IMR-90 (cell line): ENCODE results near the gene RRP15. TPM values are rescaled to one million over a fixed set of nuclear protein-coding genes. Genes with fewer than 3 reads are reported as not detected.

Experiments used
- ATAC-seq: fragments of 200-7000 bp; cut with Tn5 transposase; 2 replicates; pipeline ENCODE4 v1.9.1; 2020; ENCODE audit warnings: low read depth, mild to moderate bottlenecking, moderate library complexity
- BruUV-seq: library from RNA; stranded (reverse); fragments of 400-500 nt; replicated peaks from 2 replicates; lab custom pipeline; 2021; lab: Mats Ljungman, UMichigan
- CTCF ChIA-PET: fragments of 300-600 bp; formaldehyde crosslinking; extraction: SDS; loops from one replicate; lab custom pipeline; 2021; ENCODE audit warnings: antibody characterized with exemption; lab: Yijun Ruan, JAX
- POLR2A ChIA-PET: fragments of 300-600 bp; sonication (Branson Sonifier 250); formaldehyde crosslinking; loops from one replicate; lab custom pipeline; 2022; ENCODE audit warnings: antibody characterized with exemption; ENCODE audit not compliant: unreplicated experiment; lab: Charles Lee
- DNase-seq: peaks from one replicate; pipeline ENCODE4 v3.0.0; 2013
- H2AFZ ChIP-seq: replicated peaks from 2 replicates; pipeline ENCODE3; 2013; ENCODE audit warnings: low read length, mild to moderate bottlenecking; ENCODE audit not compliant: poor library complexity
- H2AK5ac ChIP-seq: 2 replicates; pipeline ENCODE4 v1.6.1; 2013; ENCODE audit warnings: low read depth, low read length, inconsistent platforms
- H2AK9ac ChIP-seq: replicated peaks from 2 replicates; pipeline ENCODE3; 2013; ENCODE audit warnings: mild to moderate bottlenecking, low read depth, low read length, moderate library complexity; ENCODE audit not compliant: poor library complexity
- H2BK120ac ChIP-seq: 2 replicates; pipeline ENCODE4 v1.6.1; 2013; ENCODE audit warnings: low read depth, low read length, inconsistent platforms
- H2BK15ac ChIP-seq: 3 replicates; pipeline ENCODE4 v1.6.1; 2013; ENCODE audit warnings: low read depth, low read length, inconsistent platforms
- H2BK20ac ChIP-seq: 2 replicates; pipeline ENCODE4 v1.6.1; 2013; ENCODE audit warnings: low read depth, mild to moderate bottlenecking, inconsistent platforms, low read length, moderate library complexity
- H2BK5ac ChIP-seq: 2 replicates; pipeline ENCODE4 v1.6.1; 2013; ENCODE audit warnings: mild to moderate bottlenecking, low read depth, low read length, inconsistent platforms; ENCODE audit not compliant: poor library complexity, severe bottlenecking
- H3K14ac ChIP-seq: replicated peaks from 2 replicates; pipeline ENCODE4 v1.6.1; 2013; ENCODE audit warnings: low read depth, low read length, inconsistent platforms
- H3K18ac ChIP-seq: 2 replicates; pipeline ENCODE4 v1.6.1; 2013; ENCODE audit warnings: low read depth, low read length, control low read depth
- H3K23ac ChIP-seq: 2 replicates; pipeline ENCODE4 v1.6.1; 2013; ENCODE audit warnings: low read depth, low read length, inconsistent platforms
- H3K27ac ChIP-seq: 2 replicates; pipeline ENCODE4 v1.5.1; 2013; ENCODE audit warnings: mild to moderate bottlenecking, control low read depth, low read length; ENCODE audit not compliant: insufficient read depth
- H3K27me3 ChIP-seq: 2 replicates; pipeline ENCODE4 v1.6.1; 2013; ENCODE audit warnings: low read length; ENCODE audit not compliant: control insufficient read depth, insufficient read depth
- H3K36me3 ChIP-seq: 2 replicates; pipeline ENCODE4 v1.6.1; 2013; ENCODE audit warnings: low read length, mixed read lengths; ENCODE audit not compliant: control insufficient read depth, insufficient read depth
- H3K4ac ChIP-seq: 2 replicates; pipeline ENCODE4 v1.6.1; 2013; ENCODE audit warnings: low read depth, low read length, inconsistent platforms
- H3K4me1 ChIP-seq: 2 replicates; pipeline ENCODE4 v1.6.1; 2013; ENCODE audit warnings: low read length, mixed read lengths; ENCODE audit not compliant: control insufficient read depth, insufficient read depth
- H3K4me2 ChIP-seq: 2 replicates; pipeline ENCODE4 v1.6.1; 2013; ENCODE audit warnings: low read depth, mild to moderate bottlenecking, control low read depth, low read length, moderate library complexity
- H3K4me3 ChIP-seq: 2 replicates; pipeline ENCODE4 v1.5.1; 2013; ENCODE audit warnings: low read depth, mild to moderate bottlenecking, control low read depth, low read length, moderate library complexity; ENCODE audit not compliant: insufficient read depth
- H3K56ac ChIP-seq: 2 replicates; pipeline ENCODE4 v1.6.1; 2013; ENCODE audit warnings: low read length, inconsistent platforms; ENCODE audit not compliant: insufficient read depth; ENCODE audit errors: extremely low read depth
- H3K79me1 ChIP-seq, 2 experiments: 2 replicates each; pipeline ENCODE4 v1.6.1; 2013; ENCODE audit warnings: low read length in 2 of 2, inconsistent platforms in 1 of 2, low read depth in 1 of 2
- H3K9ac ChIP-seq: 2 replicates; pipeline ENCODE4 v1.6.1; 2013; ENCODE audit warnings: low read depth, low read length, control low read depth
- H3K9me1 ChIP-seq: 2 replicates; pipeline ENCODE4 v1.6.1; 2013; ENCODE audit warnings: low read length, inconsistent platforms; ENCODE audit not compliant: insufficient read depth
- H3K9me3 ChIP-seq: 2 replicates; pipeline ENCODE4 v1.6.1; 2013; ENCODE audit warnings: low read length; ENCODE audit not compliant: control insufficient read depth, insufficient read depth
- H4K20me1 ChIP-seq: 2 replicates; pipeline ENCODE4 v1.6.1; 2013; ENCODE audit warnings: low read length, inconsistent platforms; ENCODE audit not compliant: insufficient read depth
- H4K5ac ChIP-seq: 2 replicates; pipeline ENCODE4 v1.6.1; 2013; ENCODE audit warnings: mild to moderate bottlenecking, low read depth, low read length, control low read depth
- H4K8ac ChIP-seq, 2 experiments: 2 replicates each; pipeline ENCODE4 v1.6.1; 2013; ENCODE audit warnings: low read depth in 2 of 2, low read length in 2 of 2, control low read depth in 1 of 2, inconsistent platforms in 1 of 2
- H4K91ac ChIP-seq: 2 replicates; pipeline ENCODE4 v1.6.1; 2013; ENCODE audit warnings: low read depth, low read length, inconsistent platforms; ENCODE audit not compliant: insufficient read depth
- BHLHE40 ChIP-seq: fragments of 150-350 bp; IDR thresholded peaks from 2 replicates; pipeline ENCODE4 v1.6.1; 2016; ENCODE audit warnings: mild to moderate bottlenecking, low read depth, low read length
- CEBPB ChIP-seq: IDR thresholded peaks from 2 replicates; pipeline ENCODE4 v1.6.1; 2012; ENCODE audit warnings: low read depth, low read length, improper control_type of control experiment
- CHD1 ChIP-seq: IDR thresholded peaks from 2 replicates; pipeline ENCODE4 v1.6.1; 2012; ENCODE audit warnings: low read depth, low read length, improper control_type of control experiment
- FOS ChIP-seq: fragments of 150-350 bp; IDR thresholded peaks from 2 replicates; pipeline ENCODE4 v1.6.1; 2016; ENCODE audit warnings: low read depth, low read length
- MAFK ChIP-seq: IDR thresholded peaks from 2 replicates; pipeline ENCODE4 v1.6.1; 2012; ENCODE audit warnings: low read depth, low read length, improper control_type of control experiment
- MAZ ChIP-seq: IDR thresholded peaks from 2 replicates; pipeline ENCODE4 v1.6.1; 2012; ENCODE audit warnings: low read depth, mild to moderate bottlenecking, low read length, improper control_type of control experiment, moderate library complexity, borderline replicate concordance
- MXI1 ChIP-seq: IDR thresholded peaks from 2 replicates; pipeline ENCODE4 v1.6.1; 2012; ENCODE audit warnings: low read depth, mild to moderate bottlenecking, low read length, moderate library complexity, borderline replicate concordance
- NFE2L2 ChIP-seq: fragments of 150-350 bp; IDR thresholded peaks from 2 replicates; pipeline ENCODE4 v1.6.1; 2016; ENCODE audit warnings: low read depth, mild to moderate bottlenecking, low read length
- POLR2A ChIP-seq: IDR thresholded peaks from 2 replicates; pipeline ENCODE4 v1.6.1; 2012; ENCODE audit warnings: mild to moderate bottlenecking, low read depth, low read length
- RAD21 ChIP-seq: IDR thresholded peaks from 2 replicates; pipeline ENCODE4 v1.6.1; 2012; ENCODE audit warnings: low read length, improper control_type of control experiment
- RCOR1 ChIP-seq: IDR thresholded peaks from 2 replicates; pipeline ENCODE4 v1.6.1; 2012; ENCODE audit warnings: mild to moderate bottlenecking, low read length, improper control_type of control experiment; ENCODE audit not compliant: insufficient replicate concordance
- RFX5 ChIP-seq: IDR thresholded peaks from 2 replicates; pipeline ENCODE4 v1.8.0; 2012; ENCODE audit warnings: low read depth, mild to moderate bottlenecking, low read length, moderate library complexity
- SMC3 ChIP-seq: fragments of 150-350 bp; IDR thresholded peaks from 2 replicates; pipeline ENCODE4 v1.6.1; 2016; ENCODE audit warnings: low read depth, mild to moderate bottlenecking, antibody characterized with exemption, low read length, moderate library complexity
- WGBS, 2 experiments: methylation state at CpG; one replicate each; pipeline versions ENCODE4 v1.1.5 to v1.1.7; 2013; ENCODE audit warnings: missing lambda C conversion rate in 2 of 2; ENCODE audit not compliant: insufficient read length in 1 of 2; ENCODE audit errors: extremely low coverage in 2 of 2; 5-methylcytosine and 5-hydroxymethylcytosine counted together
- dilution Hi-C: fragments of 300-500 bp; cut with HindIII; formaldehyde crosslinking; loops from one replicate; pipeline ENCODE4 v1.14.3; 2018; ENCODE audit warnings: low sequenced_read_pairs; ENCODE audit not compliant: unreplicated experiment
- in situ Hi-C: fragments of 300-500 bp; cut with MboI; formaldehyde crosslinking; loops from 3 replicates; pipeline ENCODE4 v1.14.3; 2019; ENCODE audit warnings: low sequenced_read_pairs, inconsistent platforms, mixed read lengths
- intact Hi-C: fragments of 100-400 bp; cut with micrococcal nuclease; formaldehyde crosslinking; loops from 2 replicates; pipeline ENCODE4 v1.10.0; 2022
- polyA plus RNA-seq, 3 experiments: library from polyadenylated mRNA; depleted of rRNA; stranded (reverse); fragments of >200 nt; gene quantifications; 2 replicates each; pipeline ENCODE4 v1.2.3, GENCODE V29; 2012; ENCODE audit warnings: low replicate concordance in 1 of 3
- total RNA-seq: library from RNA; depleted of rRNA; stranded (reverse); fragments of >200 nt; gene quantifications from 2 replicates; pipeline ENCODE4 v1.2.3, GENCODE V29; 2012
- TF ChIP-seq, protein P1 (sequence below): conservative IDR thresholded peaks from 2 replicates; pipeline ENCODE4 v1.5.1; 2012; ENCODE audit warnings: mild to moderate bottlenecking, low read depth, low read length, improper control_type of control experiment
- TF ChIP-seq, protein P2 (sequence below): fragments of 150-350 bp; IDR thresholded peaks from 2 replicates; pipeline ENCODE4 v1.6.1; 2017; ENCODE audit warnings: mild to moderate bottlenecking, antibody characterized with exemption, low read length, low read depth
- TF ChIP-seq, protein P3 (sequence below): fragments of 150-350 bp; IDR thresholded peaks from 2 replicates; pipeline ENCODE4 v1.6.1; 2016; ENCODE audit warnings: low read depth, mild to moderate bottlenecking, low read length, moderate library complexity, borderline replicate concordance

RRP15 gene
- total and polyA plus RNA-seq, 2 of the 4 experiments (the other 2 are of a cell fraction), result 3.1 to 4.1 TPM

DNA sequence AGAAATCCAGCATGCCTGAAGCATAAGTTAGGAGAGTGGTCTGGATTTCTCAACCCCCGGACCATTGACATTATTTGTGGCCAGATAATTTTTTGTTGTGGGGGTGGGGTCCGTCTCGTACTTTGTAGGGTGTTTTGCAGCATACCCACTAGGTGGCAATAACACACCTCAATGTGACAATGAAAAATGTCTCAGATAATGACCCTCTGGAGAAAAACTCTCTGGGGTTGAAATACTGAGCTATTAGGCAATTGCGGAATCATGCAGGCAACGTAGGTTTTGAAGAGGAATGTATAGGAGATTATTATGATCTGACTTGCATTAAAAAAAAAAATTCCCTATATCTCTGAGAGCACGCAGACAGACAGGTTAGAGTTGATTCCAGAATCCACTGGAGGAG, 25.3 kb upstream of the RRP15 start:
- Histone ChIP-seq H2AK5ac (no peak overlapping the region), H3K36me3 (no peaks in the 10 kb centered on the region), H3K79me1 (no peaks in the 10 kb centered on the region), H4K5ac (no peak overlapping the region), H4K8ac (no peak overlapping the region), H3K4me3 (no peak overlapping the region), H3K4me2 (no peak overlapping the region), H2BK5ac (no peak overlapping the region), H3K27me3 (no peaks in the 10 kb centered on the region), H3K18ac (no peak overlapping the region), H3K56ac (no peak overlapping the region), H3K9ac (no peak overlapping the region), H2AFZ (no peak overlapping the region), H3K4me1 (no peaks in the 10 kb centered on the region), H3K27ac (no peak overlapping the region), H4K91ac (no peak overlapping the region), H2BK120ac (no peak overlapping the region), H3K14ac (no peak overlapping the region), H3K23ac (no peak overlapping the region), H2BK15ac (no peak overlapping the region), H3K9me1 (no peaks in the 10 kb centered on the region), H2AK9ac (no peak overlapping the region), H3K9me3 (peaks cover 2% of the 10 kb centered on the region; the same call in 1 of the 2 replicates), H2BK20ac (no peak overlapping the region), H3K4ac (no peak overlapping the region), H4K20me1 (no peaks in the 10 kb centered on the region)
- intact Hi-C loops, result no loop called here
- no CpG with 5 or more reads among the region's 6 CpGs for WGBS, 2 experiments
- ChIA-PET CTCF (interaction anchor here (0.7 kb wide), 2 partner anchors 9 to 40 kb away, joined by 4 read pairs; no protein-coding TSS in a partner anchor), POLR2A (no interaction called here)
- in situ Hi-C loops, result no loop called here
- TF ChIP-seq, protein P1, sequence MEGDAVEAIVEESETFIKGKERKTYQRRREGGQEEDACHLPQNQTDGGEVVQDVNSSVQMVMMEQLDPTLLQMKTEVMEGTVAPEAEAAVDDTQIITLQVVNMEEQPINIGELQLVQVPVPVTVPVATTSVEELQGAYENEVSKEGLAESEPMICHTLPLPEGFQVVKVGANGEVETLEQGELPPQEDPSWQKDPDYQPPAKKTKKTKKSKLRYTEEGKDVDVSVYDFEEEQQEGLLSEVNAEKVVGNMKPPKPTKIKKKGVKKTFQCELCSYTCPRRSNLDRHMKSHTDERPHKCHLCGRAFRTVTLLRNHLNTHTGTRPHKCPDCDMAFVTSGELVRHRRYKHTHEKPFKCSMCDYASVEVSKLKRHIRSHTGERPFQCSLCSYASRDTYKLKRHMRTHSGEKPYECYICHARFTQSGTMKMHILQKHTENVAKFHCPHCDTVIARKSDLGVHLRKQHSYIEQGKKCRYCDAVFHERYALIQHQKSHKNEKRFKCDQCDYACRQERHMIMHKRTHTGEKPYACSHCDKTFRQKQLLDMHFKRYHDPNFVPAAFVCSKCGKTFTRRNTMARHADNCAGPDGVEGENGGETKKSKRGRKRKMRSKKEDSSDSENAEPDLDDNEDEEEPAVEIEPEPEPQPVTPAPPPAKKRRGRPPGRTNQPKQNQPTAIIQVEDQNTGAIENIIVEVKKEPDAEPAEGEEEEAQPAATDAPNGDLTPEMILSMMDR, result no peak
- no peak for TF ChIP-seq RFX5
- no peak for TF ChIP-seq RAD21
- no peak for TF ChIP-seq BHLHE40
- TF ChIP-seq MXI1, result no peak
- TF ChIP-seq, protein P2, sequence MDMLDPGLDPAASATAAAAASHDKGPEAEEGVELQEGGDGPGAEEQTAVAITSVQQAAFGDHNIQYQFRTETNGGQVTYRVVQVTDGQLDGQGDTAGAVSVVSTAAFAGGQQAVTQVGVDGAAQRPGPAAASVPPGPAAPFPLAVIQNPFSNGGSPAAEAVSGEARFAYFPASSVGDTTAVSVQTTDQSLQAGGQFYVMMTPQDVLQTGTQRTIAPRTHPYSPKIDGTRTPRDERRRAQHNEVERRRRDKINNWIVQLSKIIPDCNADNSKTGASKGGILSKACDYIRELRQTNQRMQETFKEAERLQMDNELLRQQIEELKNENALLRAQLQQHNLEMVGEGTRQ, result no peak
- TF ChIP-seq MAZ, result no peak
- TF ChIP-seq, protein P3, sequence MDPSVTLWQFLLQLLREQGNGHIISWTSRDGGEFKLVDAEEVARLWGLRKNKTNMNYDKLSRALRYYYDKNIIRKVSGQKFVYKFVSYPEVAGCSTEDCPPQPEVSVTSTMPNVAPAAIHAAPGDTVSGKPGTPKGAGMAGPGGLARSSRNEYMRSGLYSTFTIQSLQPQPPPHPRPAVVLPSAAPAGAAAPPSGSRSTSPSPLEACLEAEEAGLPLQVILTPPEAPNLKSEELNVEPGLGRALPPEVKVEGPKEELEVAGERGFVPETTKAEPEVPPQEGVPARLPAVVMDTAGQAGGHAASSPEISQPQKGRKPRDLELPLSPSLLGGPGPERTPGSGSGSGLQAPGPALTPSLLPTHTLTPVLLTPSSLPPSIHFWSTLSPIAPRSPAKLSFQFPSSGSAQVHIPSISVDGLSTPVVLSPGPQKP, result no peak
- no peak for TF ChIP-seq CEBPB
- no peak for TF ChIP-seq NFE2L2
- no peak for TF ChIP-seq FOS
- TF ChIP-seq MAFK, result no peak
- no peak for TF ChIP-seq POLR2A
- TF ChIP-seq RCOR1, result no peak
- TF ChIP-seq SMC3, result no peak
- TF ChIP-seq CHD1, result no peak
- dilution Hi-C loops, result no loop called here
- ATAC-seq (no peak), DNase-seq (no peak)
- no TSS peak for BruUV-seq
